OCI-LY3 (cell line): Measurements from ENCODE around the gene GRM8.

Experiments used
- EZH2phosphoT487 ChIP-seq: fragments of 200-600 bp; shearing (Covaris generic); IDR thresholded peaks from 2 replicates; pipeline ENCODE4 v1.6.1; 2018; ENCODE audit warnings: antibody characterized with exemption, mixed run types, low read depth
- TF ChIP-seq, protein P1 (sequence below): fragments of 200-600, 300-600 bp; sonication (generic); IDR thresholded peaks from 2 replicates; pipeline ENCODE4 v1.5.1; 2014; ENCODE audit warnings: antibody characterized with exemption, low read length, low read depth

DNA sequence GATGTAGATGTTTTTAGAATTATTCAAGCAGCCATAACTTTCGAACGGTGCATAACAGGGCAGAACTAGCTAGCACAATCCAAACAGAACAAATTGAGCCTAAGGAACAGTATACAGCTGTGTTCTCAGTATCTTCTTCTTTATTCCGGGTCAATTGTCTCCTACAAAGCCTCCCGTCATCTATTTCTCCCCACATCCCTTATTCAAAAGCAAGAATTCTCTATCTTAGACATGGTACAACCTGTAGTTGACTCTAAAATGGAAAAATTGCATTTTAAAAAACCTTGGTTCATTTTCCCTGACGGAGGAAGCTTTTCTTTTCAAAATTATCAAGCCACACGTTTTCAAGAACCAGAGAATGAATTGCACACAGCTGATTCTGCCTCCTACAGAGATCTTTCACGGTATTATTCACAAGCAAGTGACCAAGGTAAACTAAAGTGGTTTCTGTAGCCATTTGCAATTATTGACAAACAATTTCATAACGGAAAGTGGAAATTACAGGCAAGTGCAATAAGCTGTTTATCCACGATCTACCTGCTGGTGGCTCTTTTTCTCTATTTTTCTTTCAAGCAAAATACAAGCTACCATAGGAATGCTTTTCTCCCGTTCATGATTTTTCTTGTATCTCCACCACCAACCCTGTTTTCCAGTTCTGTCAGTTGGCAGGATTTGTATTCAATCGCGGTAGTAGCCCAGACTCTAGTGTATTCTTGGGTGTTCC is 2.3 kb downstream of the GRM8 start:
- TF ChIP-seq, protein P1, sequence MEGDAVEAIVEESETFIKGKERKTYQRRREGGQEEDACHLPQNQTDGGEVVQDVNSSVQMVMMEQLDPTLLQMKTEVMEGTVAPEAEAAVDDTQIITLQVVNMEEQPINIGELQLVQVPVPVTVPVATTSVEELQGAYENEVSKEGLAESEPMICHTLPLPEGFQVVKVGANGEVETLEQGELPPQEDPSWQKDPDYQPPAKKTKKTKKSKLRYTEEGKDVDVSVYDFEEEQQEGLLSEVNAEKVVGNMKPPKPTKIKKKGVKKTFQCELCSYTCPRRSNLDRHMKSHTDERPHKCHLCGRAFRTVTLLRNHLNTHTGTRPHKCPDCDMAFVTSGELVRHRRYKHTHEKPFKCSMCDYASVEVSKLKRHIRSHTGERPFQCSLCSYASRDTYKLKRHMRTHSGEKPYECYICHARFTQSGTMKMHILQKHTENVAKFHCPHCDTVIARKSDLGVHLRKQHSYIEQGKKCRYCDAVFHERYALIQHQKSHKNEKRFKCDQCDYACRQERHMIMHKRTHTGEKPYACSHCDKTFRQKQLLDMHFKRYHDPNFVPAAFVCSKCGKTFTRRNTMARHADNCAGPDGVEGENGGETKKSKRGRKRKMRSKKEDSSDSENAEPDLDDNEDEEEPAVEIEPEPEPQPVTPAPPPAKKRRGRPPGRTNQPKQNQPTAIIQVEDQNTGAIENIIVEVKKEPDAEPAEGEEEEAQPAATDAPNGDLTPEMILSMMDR, result no peak; the same call in 1 of the 2 replicates
- no peak for TF ChIP-seq EZH2phosphoT487
